HCT116 (cell line): ENCODE measurements around the gene PIP5K1A. TPM values are rescaled to one million over a fixed set of nuclear protein-coding genes. Genes with fewer than 3 reads are reported as not detected.

ENCODE experiments used
- ATAC-seq: fragments of 200-7000 bp; cut with Tn5 transposase; 2 replicates; pipeline ENCODE4 v1.9.1; 2020; ENCODE audit warnings: mild to moderate bottlenecking, moderate library complexity
- BruUV-seq: library from RNA; stranded (reverse); fragments of 400-500 nt; replicated peaks from 2 replicates; lab custom pipeline; 2021; lab: Mats Ljungman, UMichigan
- CTCF ChIA-PET: fragments of 300-600 bp; sonication (Branson Sonifier 250); formaldehyde crosslinking; loops from one replicate; lab custom pipeline; 2021; ENCODE audit warnings: antibody characterized with exemption; lab: Charles Lee
- POLR2A ChIA-PET: fragments of 300-600, 350-600 bp; sonication (Branson Sonifier 250); formaldehyde crosslinking; loops from one replicate; lab custom pipeline; 2021; ENCODE audit warnings: antibody characterized with exemption; lab: Charles Lee
- RAD21 ChIA-PET, 2 experiments: fragments of 300-600 bp; sonication (Branson Sonifier 250); formaldehyde crosslinking; loops; one replicate each; lab custom pipeline; 2023; ENCODE audit warnings: low total read pairs in 2 of 2; ENCODE audit not compliant: uncharacterized antibody in 2 of 2, unreplicated experiment in 2 of 2, low non-redundant PET in 1 of 2; lab: Charles Lee
- DNase-seq: peaks from one replicate; pipeline ENCODE4 v3.0.0-alpha.2; 2010; ENCODE audit warnings: low read depth, low spot score
- H2AFZ ChIP-seq: fragments of 200-600 bp; shearing (Covaris generic), sonication (generic); 2 replicates; pipeline ENCODE4 v1.6.1; 2017; ENCODE audit warnings: low read depth, mixed run types, mixed read lengths, antibody characterized with exemption, low read length; ENCODE audit not compliant: poor library complexity, severe bottlenecking
- H3K27ac ChIP-seq: 2 replicates; pipeline ENCODE4 v1.5.1; 2012; ENCODE audit warnings: low read depth, low read length
- H3K27me3 ChIP-seq: fragments of 200-600 bp; sonication (generic); 2 replicates; pipeline ENCODE4 v1.6.1; 2016; ENCODE audit warnings: mixed run types, low read length, mixed read lengths; ENCODE audit not compliant: insufficient read depth
- H3K36me3 ChIP-seq, 2 experiments: fragments of 200-500 bp in 1 of 2; fragments of 200-600 bp in 1 of 2; sonication (Bioruptor generic) in 1 of 2; sonication (generic) in 1 of 2; 2 replicates each; pipeline versions ENCODE4 v1.5.1 to v1.6.1; 2014 to 2016; ENCODE audit warnings: low read length in 2 of 2, inconsistent platforms in 1 of 2, mixed read lengths in 1 of 2, mixed run types in 1 of 2; ENCODE audit not compliant: insufficient read depth in 2 of 2, control insufficient read depth in 1 of 2
- H3K4me1 ChIP-seq, 2 experiments: fragments of 200-600 bp in 1 of 2; sonication (generic) in 1 of 2; 2 replicates each; pipeline versions ENCODE4 v1.5.1 to v1.6.1; 2012 to 2017; ENCODE audit warnings: low read length in 2 of 2, inconsistent platforms in 1 of 2, mild to moderate bottlenecking in 1 of 2, mixed read lengths in 1 of 2, mixed run types in 1 of 2, moderate library complexity in 1 of 2; ENCODE audit not compliant: insufficient read depth in 2 of 2, control insufficient read depth in 1 of 2
- H3K4me2 ChIP-seq: fragments of 200-600 bp; sonication (generic); 2 replicates; pipeline ENCODE4 v1.6.1; 2017; ENCODE audit warnings: mixed run types, low read length, mixed read lengths
- H3K4me3 ChIP-seq, 2 experiments: fragments of 200-600 bp in 1 of 2; sonication (generic) in 1 of 2; replicated peaks in 1 of 2; 2 replicates each; pipeline ENCODE4 v1.5.1; 2011 to 2016; ENCODE audit warnings: low read length in 2 of 2, control low read depth in 1 of 2, low read depth in 1 of 2, mild to moderate bottlenecking in 1 of 2, mixed read lengths in 1 of 2, mixed run types in 1 of 2
- H3K79me2 ChIP-seq: fragments of 200-600 bp; sonication (generic); 2 replicates; pipeline ENCODE4 v1.6.1; 2017; ENCODE audit warnings: mild to moderate bottlenecking, mixed run types, low read length, moderate library complexity, mixed read lengths; ENCODE audit not compliant: insufficient read depth
- H3K9ac ChIP-seq: fragments of 200-600 bp; sonication (generic); 2 replicates; pipeline ENCODE4 v1.6.1; 2016; ENCODE audit warnings: low read length, mixed read lengths
- H3K9me2 ChIP-seq: fragments of 200-600 bp; sonication (generic), shearing (Covaris generic); 2 replicates; pipeline ENCODE4 v1.6.1; 2017; ENCODE audit warnings: mixed run types, mild to moderate bottlenecking, moderate library complexity; ENCODE audit not compliant: insufficient read depth
- H3K9me3 ChIP-seq, 2 experiments: fragments of 200-500 bp in 1 of 2; fragments of 200-600 bp in 1 of 2; sonication (Bioruptor generic) in 1 of 2; sonication (generic) in 1 of 2; 2 replicates each; pipeline ENCODE4 v1.6.1; 2014 to 2017; ENCODE audit warnings: low read length in 2 of 2, mixed read lengths in 2 of 2, inconsistent platforms in 1 of 2, low read depth in 1 of 2, mild to moderate bottlenecking in 1 of 2, mixed run types in 1 of 2, moderate library complexity in 1 of 2; ENCODE audit not compliant: control insufficient read depth in 1 of 2, insufficient read depth in 1 of 2
- H4K20me1 ChIP-seq: fragments of 200-600 bp; sonication (generic), shearing (Covaris generic); 2 replicates; pipeline ENCODE4 v1.6.1; 2017; ENCODE audit warnings: mixed run types, mild to moderate bottlenecking, moderate library complexity; ENCODE audit not compliant: insufficient read depth
- CBX3 ChIP-seq: IDR thresholded peaks from 2 replicates; pipeline ENCODE4 v1.6.1; 2012; ENCODE audit warnings: low read depth
- CEBPB ChIP-seq: IDR thresholded peaks from 2 replicates; pipeline ENCODE4 v1.6.1; 2012; ENCODE audit warnings: low read depth
- ELF1 ChIP-seq: IDR thresholded peaks from 2 replicates; pipeline ENCODE4 v1.6.1; 2012; ENCODE audit warnings: low read depth, borderline replicate concordance
- EZH2 ChIP-seq: fragments of 200-600 bp; sonication (generic); IDR thresholded peaks from 2 replicates; pipeline ENCODE4 v1.6.1; 2017; ENCODE audit warnings: antibody characterized with exemption, mixed run types
- EZH2phosphoT487 ChIP-seq: fragments of 200-600 bp; IDR thresholded peaks from 2 replicates; pipeline ENCODE4 v1.6.1; 2018; ENCODE audit warnings: antibody characterized with exemption, borderline replicate concordance
- FOSL1 ChIP-seq: IDR thresholded peaks from 2 replicates; pipeline ENCODE4 v1.6.1; 2012; ENCODE audit warnings: low read depth
- MAX ChIP-seq: IDR thresholded peaks from 2 replicates; pipeline ENCODE4 v1.6.1; 2012
- POLR2A ChIP-seq: IDR thresholded peaks from 2 replicates; pipeline ENCODE4 v1.7.0; 2011; ENCODE audit warnings: borderline replicate concordance; ENCODE audit not compliant: insufficient read depth, insufficient read length; ENCODE audit errors: extremely low read depth
- POLR2AphosphoS5 ChIP-seq: IDR thresholded peaks from 2 replicates; pipeline ENCODE4 v1.6.1; 2011; ENCODE audit warnings: mild to moderate bottlenecking, low read depth, low read length, moderate library complexity
- RAD21 ChIP-seq: IDR thresholded peaks from 2 replicates; pipeline ENCODE4 v1.6.1; 2012; ENCODE audit warnings: low read depth, mild to moderate bottlenecking
- SIN3A ChIP-seq: IDR thresholded peaks from 2 replicates; pipeline ENCODE4 v1.6.1; 2012; ENCODE audit warnings: low read depth
- SP1 ChIP-seq: IDR thresholded peaks from 2 replicates; pipeline ENCODE4 v1.6.1; 2012; ENCODE audit warnings: low read depth
- SRF ChIP-seq: IDR thresholded peaks from 2 replicates; pipeline ENCODE4 v1.6.1; 2012; ENCODE audit warnings: low read depth
- TCF7L2 ChIP-seq: IDR thresholded peaks from 2 replicates; pipeline ENCODE4 v1.7.0; 2011; ENCODE audit warnings: borderline replicate concordance, inconsistent platforms; ENCODE audit not compliant: insufficient read depth, insufficient read length; ENCODE audit errors: extremely low read depth
- YY1 ChIP-seq: IDR thresholded peaks from 2 replicates; pipeline ENCODE4 v1.6.1; 2011; ENCODE audit warnings: low read length, low read depth, moderate library complexity, mild to moderate bottlenecking; ENCODE audit not compliant: insufficient replicate concordance; ENCODE audit errors: extremely low read depth
- ZFX ChIP-seq: fragments of 450-650 bp; IDR thresholded peaks from 2 replicates; pipeline ENCODE4 v1.6.1; 2017
- intact Hi-C: fragments of 100-400 bp; cut with micrococcal nuclease; formaldehyde crosslinking; loops from 2 replicates; pipeline ENCODE4 v1.10.0; 2022
- total RNA-seq: library from RNA; stranded (reverse); gene quantifications from one replicate; pipeline ENCODE4 v1.2.1, GENCODE V29; 2021; ENCODE audit not compliant: unreplicated experiment
- TF ChIP-seq, protein P1 (sequence below): IDR thresholded peaks from 2 replicates; pipeline ENCODE4 v1.6.1; 2012
- TF ChIP-seq, protein P2 (sequence below): IDR thresholded peaks from 2 replicates; pipeline ENCODE4 v1.6.1; 2012; ENCODE audit warnings: low read depth
- TF ChIP-seq, protein P3 (sequence below): IDR thresholded peaks from 2 replicates; pipeline ENCODE4 v1.6.1; 2011; ENCODE audit warnings: mild to moderate bottlenecking, low read length, moderate library complexity; ENCODE audit not compliant: insufficient replicate concordance; ENCODE audit errors: extremely low read depth

PIP5K1A gene
- total RNA-seq, 1 experiment from 2014 or later: 75.4 TPM

DNA sequence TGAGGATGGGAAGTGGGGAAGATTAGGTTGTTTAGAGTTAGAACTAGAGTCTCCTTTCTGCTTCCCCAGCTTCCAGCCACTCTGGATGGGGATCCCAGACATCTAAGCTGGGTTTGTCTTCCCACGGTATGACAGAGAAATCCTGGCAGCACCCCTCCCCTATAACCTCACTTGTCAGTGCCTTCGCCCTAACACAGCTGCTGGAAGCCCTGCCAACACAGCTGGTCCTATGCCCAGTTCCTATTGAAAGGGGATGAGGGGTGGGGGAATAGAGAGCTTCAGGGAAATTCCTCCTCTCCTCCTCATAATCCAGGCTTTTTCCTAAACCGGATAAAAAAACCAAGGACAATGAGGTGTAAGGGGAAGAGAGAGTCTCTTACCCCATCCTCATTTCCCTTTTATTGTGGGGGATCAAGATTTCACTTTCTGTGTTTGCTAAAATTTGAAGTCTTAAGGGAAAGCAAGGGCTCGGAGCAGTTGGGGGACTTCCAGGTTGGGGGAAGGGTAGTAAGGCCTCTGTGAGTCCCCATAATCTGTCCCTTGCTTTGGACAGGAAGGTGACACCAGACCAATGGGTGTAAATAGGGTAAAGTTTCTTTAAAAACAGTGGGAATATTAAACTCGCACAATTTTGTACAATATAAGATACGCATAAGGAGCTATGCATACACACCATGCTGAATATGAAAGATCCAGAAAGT, 23.2 kb upstream of the PIP5K1A start:
- ChIA-PET RAD21 (no interaction called here), POLR2A (no interaction called here), CTCF (interaction anchor here (0.6 to 1.2 kb wide), 2 partner anchors 76 to 126 kb away, joined by 3 read pairs; no protein-coding TSS in a partner anchor)
- H4K20me1 ChIP-seq: no peaks in the 10 kb centered on the region
- TF ChIP-seq, protein P1, sequence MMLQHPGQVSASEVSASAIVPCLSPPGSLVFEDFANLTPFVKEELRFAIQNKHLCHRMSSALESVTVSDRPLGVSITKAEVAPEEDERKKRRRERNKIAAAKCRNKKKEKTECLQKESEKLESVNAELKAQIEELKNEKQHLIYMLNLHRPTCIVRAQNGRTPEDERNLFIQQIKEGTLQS: no peak
- no peak for TF ChIP-seq POLR2A
- no peak for TF ChIP-seq TCF7L2
- TF ChIP-seq RAD21: no peak
- TF ChIP-seq YY1: no peak
- TF ChIP-seq, protein P2, sequence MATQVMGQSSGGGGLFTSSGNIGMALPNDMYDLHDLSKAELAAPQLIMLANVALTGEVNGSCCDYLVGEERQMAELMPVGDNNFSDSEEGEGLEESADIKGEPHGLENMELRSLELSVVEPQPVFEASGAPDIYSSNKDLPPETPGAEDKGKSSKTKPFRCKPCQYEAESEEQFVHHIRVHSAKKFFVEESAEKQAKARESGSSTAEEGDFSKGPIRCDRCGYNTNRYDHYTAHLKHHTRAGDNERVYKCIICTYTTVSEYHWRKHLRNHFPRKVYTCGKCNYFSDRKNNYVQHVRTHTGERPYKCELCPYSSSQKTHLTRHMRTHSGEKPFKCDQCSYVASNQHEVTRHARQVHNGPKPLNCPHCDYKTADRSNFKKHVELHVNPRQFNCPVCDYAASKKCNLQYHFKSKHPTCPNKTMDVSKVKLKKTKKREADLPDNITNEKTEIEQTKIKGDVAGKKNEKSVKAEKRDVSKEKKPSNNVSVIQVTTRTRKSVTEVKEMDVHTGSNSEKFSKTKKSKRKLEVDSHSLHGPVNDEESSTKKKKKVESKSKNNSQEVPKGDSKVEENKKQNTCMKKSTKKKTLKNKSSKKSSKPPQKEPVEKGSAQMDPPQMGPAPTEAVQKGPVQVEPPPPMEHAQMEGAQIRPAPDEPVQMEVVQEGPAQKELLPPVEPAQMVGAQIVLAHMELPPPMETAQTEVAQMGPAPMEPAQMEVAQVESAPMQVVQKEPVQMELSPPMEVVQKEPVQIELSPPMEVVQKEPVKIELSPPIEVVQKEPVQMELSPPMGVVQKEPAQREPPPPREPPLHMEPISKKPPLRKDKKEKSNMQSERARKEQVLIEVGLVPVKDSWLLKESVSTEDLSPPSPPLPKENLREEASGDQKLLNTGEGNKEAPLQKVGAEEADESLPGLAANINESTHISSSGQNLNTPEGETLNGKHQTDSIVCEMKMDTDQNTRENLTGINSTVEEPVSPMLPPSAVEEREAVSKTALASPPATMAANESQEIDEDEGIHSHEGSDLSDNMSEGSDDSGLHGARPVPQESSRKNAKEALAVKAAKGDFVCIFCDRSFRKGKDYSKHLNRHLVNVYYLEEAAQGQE: no peak
- no peak for TF ChIP-seq MAX
- no peak for TF ChIP-seq FOSL1
- TF ChIP-seq SIN3A: no peak
- TF ChIP-seq EZH2phosphoT487: no peak
- TF ChIP-seq, protein P3, sequence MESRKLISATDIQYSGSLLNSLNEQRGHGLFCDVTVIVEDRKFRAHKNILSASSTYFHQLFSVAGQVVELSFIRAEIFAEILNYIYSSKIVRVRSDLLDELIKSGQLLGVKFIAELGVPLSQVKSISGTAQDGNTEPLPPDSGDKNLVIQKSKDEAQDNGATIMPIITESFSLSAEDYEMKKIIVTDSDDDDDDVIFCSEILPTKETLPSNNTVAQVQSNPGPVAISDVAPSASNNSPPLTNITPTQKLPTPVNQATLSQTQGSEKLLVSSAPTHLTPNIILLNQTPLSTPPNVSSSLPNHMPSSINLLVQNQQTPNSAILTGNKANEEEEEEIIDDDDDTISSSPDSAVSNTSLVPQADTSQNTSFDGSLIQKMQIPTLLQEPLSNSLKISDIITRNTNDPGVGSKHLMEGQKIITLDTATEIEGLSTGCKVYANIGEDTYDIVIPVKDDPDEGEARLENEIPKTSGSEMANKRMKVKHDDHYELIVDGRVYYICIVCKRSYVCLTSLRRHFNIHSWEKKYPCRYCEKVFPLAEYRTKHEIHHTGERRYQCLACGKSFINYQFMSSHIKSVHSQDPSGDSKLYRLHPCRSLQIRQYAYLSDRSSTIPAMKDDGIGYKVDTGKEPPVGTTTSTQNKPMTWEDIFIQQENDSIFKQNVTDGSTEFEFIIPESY: no peak
- no peak for TF ChIP-seq CBX3
- no peak for TF ChIP-seq SRF
- no peak for TF ChIP-seq EZH2
- no peak for TF ChIP-seq ELF1
- no peak for TF ChIP-seq CEBPB
- no peak for TF ChIP-seq SP1
- no peak for TF ChIP-seq ZFX
- no peak for TF ChIP-seq POLR2AphosphoS5
- intact Hi-C loops: no loop called here
- ATAC-seq: no peak
- H3K4me3 ChIP-seq: no peak overlapping the region
- no peak overlapping the region for H3K9ac ChIP-seq
- no peak for DNase-seq
- H3K36me3 ChIP-seq: peaks cover 17 to 28% of the 10 kb centered on the region in 2 experiments; a peak in 3 of 4 replicates
- no peak overlapping the region for H2AFZ ChIP-seq
- H3K9me2 ChIP-seq: no peaks in the 10 kb centered on the region
- no peaks in the 10 kb centered on the region for H3K79me2 ChIP-seq
- no peaks in the 10 kb centered on the region for H3K9me3 ChIP-seq
- H3K27ac ChIP-seq: no peak overlapping the region
- no peak overlapping the region for H3K4me2 ChIP-seq
- no peaks in the 10 kb centered on the region for H3K4me1 ChIP-seq
- no TSS peak for BruUV-seq
- no peaks in the 10 kb centered on the region for H3K27me3 ChIP-seq
